IMR-90 (cell line): ENCODE data around the gene C12orf50.

Source experiments
- CEBPB ChIP-seq: IDR thresholded peaks from 2 replicates; pipeline ENCODE4 v1.6.1; 2012; ENCODE audit warnings: low read depth, low read length, improper control_type of control experiment
- CTCF ChIP-seq: conservative IDR thresholded peaks from 2 replicates; pipeline ENCODE4 v1.5.1; 2012; ENCODE audit warnings: mild to moderate bottlenecking, low read depth, low read length, improper control_type of control experiment
- FOS ChIP-seq: fragments of 150-350 bp; IDR thresholded peaks from 2 replicates; pipeline ENCODE4 v1.6.1; 2016; ENCODE audit warnings: low read depth, low read length
- MAFK ChIP-seq: IDR thresholded peaks from 2 replicates; pipeline ENCODE4 v1.6.1; 2012; ENCODE audit warnings: low read depth, low read length, improper control_type of control experiment
- MAZ ChIP-seq: IDR thresholded peaks from 2 replicates; pipeline ENCODE4 v1.6.1; 2012; ENCODE audit warnings: low read depth, mild to moderate bottlenecking, low read length, improper control_type of control experiment, moderate library complexity, borderline replicate concordance
- MXI1 ChIP-seq: IDR thresholded peaks from 2 replicates; pipeline ENCODE4 v1.6.1; 2012; ENCODE audit warnings: low read depth, mild to moderate bottlenecking, low read length, moderate library complexity, borderline replicate concordance
- NFE2L2 ChIP-seq: fragments of 150-350 bp; IDR thresholded peaks from 2 replicates; pipeline ENCODE4 v1.6.1; 2016; ENCODE audit warnings: low read depth, mild to moderate bottlenecking, low read length
- POLR2A ChIP-seq: IDR thresholded peaks from 2 replicates; pipeline ENCODE4 v1.6.1; 2012; ENCODE audit warnings: mild to moderate bottlenecking, low read depth, low read length
- RCOR1 ChIP-seq: IDR thresholded peaks from 2 replicates; pipeline ENCODE4 v1.6.1; 2012; ENCODE audit warnings: mild to moderate bottlenecking, low read length, improper control_type of control experiment; ENCODE audit not compliant: insufficient replicate concordance
- RFX5 ChIP-seq: IDR thresholded peaks from 2 replicates; pipeline ENCODE4 v1.8.0; 2012; ENCODE audit warnings: low read depth, mild to moderate bottlenecking, low read length, moderate library complexity
- SMC3 ChIP-seq: fragments of 150-350 bp; IDR thresholded peaks from 2 replicates; pipeline ENCODE4 v1.6.1; 2016; ENCODE audit warnings: low read depth, mild to moderate bottlenecking, antibody characterized with exemption, low read length, moderate library complexity
- USF2 ChIP-seq: fragments of 150-350 bp; IDR thresholded peaks from 2 replicates; pipeline ENCODE4 v1.6.1; 2017; ENCODE audit warnings: mild to moderate bottlenecking, antibody characterized with exemption, low read length, low read depth

GRCh38 chr12:87975879-87976278 is 53.3 kb downstream of the C12orf50 start:
- TF ChIP-seq CTCF (no peak), RFX5 (no peak), POLR2A (no peak), CEBPB (no peak), RCOR1 (no peak), MAFK (peak; percentile 82), SMC3 (no peak), USF2 (no peak), NFE2L2 (no peak), FOS (no peak), MAZ (no peak), MXI1 (no peak)
